ENCODE measurements around the gene MADCAM1.

The MADCAM1 gene

DNA sequence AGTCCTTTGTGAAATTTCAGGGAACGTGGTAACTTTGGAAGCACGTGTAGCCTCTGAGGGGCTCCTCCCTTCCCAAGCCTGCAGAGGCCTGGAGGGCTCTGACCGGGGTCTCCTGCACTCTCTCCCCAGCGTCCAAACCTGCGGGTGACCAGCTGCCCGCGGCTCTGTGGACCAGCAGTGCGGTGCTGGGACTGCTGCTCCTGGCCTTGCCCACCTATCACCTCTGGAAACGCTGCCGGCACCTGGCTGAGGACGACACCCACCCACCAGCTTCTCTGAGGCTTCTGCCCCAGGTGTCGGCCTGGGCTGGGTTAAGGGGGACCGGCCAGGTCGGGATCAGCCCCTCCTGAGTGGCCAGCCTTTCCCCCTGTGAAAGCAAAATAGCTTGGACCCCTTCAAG is 8.3 kb downstream of the MADCAM1 start:
- peaks cover 45% of the 10 kb centered on the region for H3K27me3 ChIP-seq (replicated peaks; ENCODE audit: insufficient read depth, low read length)
- no peaks in the 10 kb centered on the region for H3K9me3 ChIP-seq (replicated peaks; ENCODE audit: insufficient read depth, low read length)
- H3K4me1 ChIP-seq (ENCODE audit: low read length) = peaks cover 7% of the 10 kb centered on the region; the same call in 1 of the 2 replicates
- H3K9me2 ChIP-seq (replicated peaks; ENCODE audit: insufficient read depth, low read length) = no peaks in the 10 kb centered on the region
- no peak overlapping the region for H3K27ac ChIP-seq (ENCODE audit: low read length)
- DNase-seq = no peak
- no peaks in the 10 kb centered on the region for H3K36me3 ChIP-seq (replicated peaks; ENCODE audit: insufficient read depth, low read length)
- no peak for TF ChIP-seq EZH2 (optimal IDR thresholded peaks at IDR 0.05; ENCODE audit: low read depth, low read length)
- H3K4me3 ChIP-seq (ENCODE audit: low read length) = no peak overlapping the region
- no peak overlapping the region for H2AFZ ChIP-seq (ENCODE audit: low read length)
- no peaks in the 10 kb centered on the region; the same call in 1 of the 2 replicates for H3F3A ChIP-seq (ENCODE audit: insufficient read depth, low read length)
- peaks cover 14% of the 10 kb centered on the region for H3K79me2 ChIP-seq (ENCODE audit: low read length)
- H3K9ac ChIP-seq (ENCODE audit: low read length) = no peak overlapping the region
- no peaks in the 10 kb centered on the region for H4K20me1 ChIP-seq (ENCODE audit: insufficient read depth, low read length)
- H3K4me2 ChIP-seq (ENCODE audit: low read depth, low read length) = no peak overlapping the region

DNA sequence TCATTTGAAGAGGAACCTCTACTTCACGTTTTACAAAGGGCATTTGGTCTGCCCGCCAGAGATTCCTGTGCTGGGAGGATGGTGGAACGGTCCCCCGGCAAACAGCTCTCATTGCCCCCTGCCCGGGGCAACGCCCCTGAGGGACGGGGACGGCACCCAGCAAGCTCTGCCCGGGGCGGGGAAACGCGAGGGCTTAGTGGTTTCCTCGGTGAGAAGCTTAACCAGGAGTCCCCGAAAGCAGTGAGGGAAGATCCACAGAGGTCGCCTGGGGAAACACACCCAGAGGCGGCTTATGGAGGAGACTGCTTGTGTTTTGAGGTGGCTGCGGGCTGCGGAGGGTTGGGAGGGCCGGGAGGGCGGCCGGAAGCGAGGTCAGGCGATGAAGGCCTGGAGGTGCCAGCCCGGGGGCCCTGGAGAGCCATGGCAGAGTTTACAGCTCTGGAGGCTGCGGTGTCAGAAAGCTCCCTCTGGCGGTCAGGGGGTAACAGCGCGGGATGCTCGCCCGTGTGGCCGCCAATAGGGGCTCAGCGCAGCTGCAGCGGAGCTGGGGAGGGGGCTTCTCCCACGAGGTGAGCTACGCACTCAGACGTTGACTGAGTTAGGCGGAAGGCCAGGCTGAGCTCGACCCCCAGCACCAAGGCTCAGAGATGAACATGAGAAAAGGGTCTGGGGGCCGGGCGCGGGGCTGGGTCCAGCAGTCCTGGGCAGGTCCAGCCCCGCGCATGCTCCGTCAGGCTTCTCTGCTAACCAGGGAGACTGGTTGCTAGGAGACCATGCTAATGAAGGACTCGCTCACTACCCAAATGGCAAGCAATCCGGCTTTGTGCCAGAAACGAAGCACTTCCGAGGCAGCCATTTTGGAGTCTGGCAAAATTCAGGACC is 10.4 kb downstream of the MADCAM1 start:
- Histone ChIP-seq H3K27ac (ENCODE audit: low read length) (peak overlapping the region; percentile 89), H3K36me3 (replicated peaks; ENCODE audit: insufficient read depth, low read length) (no peaks in the 10 kb centered on the region), H4K20me1 (ENCODE audit: insufficient read depth, low read length) (no peaks in the 10 kb centered on the region), H3K79me2 (ENCODE audit: low read length) (peaks cover 14% of the 10 kb centered on the region), H3K9me2 (replicated peaks; ENCODE audit: insufficient read depth, low read length) (no peaks in the 10 kb centered on the region), H2AFZ (ENCODE audit: low read length) (peak overlapping the region; percentile 92), H3K4me1 (ENCODE audit: low read length) (peaks cover 14% of the 10 kb centered on the region; the same call in 1 of the 2 replicates), H3K9me3 (replicated peaks; ENCODE audit: insufficient read depth, low read length) (no peaks in the 10 kb centered on the region), H3K9ac (ENCODE audit: low read length) (peak overlapping the region; percentile 95), H3K4me3 (ENCODE audit: low read length) (peak overlapping the region; percentile 95), H3K27me3 (replicated peaks; ENCODE audit: insufficient read depth, low read length) (peaks cover 29% of the 10 kb centered on the region), H3F3A (ENCODE audit: insufficient read depth, low read length) (peaks cover 14% of the 10 kb centered on the region), H3K4me2 (ENCODE audit: low read depth, low read length) (peak overlapping the region; percentile 94)
- peak; percentile 100 for DNase-seq
- no peak for TF ChIP-seq EZH2 (optimal IDR thresholded peaks at IDR 0.05; ENCODE audit: low read depth, low read length)
- TF ChIP-seq, protein P1, sequence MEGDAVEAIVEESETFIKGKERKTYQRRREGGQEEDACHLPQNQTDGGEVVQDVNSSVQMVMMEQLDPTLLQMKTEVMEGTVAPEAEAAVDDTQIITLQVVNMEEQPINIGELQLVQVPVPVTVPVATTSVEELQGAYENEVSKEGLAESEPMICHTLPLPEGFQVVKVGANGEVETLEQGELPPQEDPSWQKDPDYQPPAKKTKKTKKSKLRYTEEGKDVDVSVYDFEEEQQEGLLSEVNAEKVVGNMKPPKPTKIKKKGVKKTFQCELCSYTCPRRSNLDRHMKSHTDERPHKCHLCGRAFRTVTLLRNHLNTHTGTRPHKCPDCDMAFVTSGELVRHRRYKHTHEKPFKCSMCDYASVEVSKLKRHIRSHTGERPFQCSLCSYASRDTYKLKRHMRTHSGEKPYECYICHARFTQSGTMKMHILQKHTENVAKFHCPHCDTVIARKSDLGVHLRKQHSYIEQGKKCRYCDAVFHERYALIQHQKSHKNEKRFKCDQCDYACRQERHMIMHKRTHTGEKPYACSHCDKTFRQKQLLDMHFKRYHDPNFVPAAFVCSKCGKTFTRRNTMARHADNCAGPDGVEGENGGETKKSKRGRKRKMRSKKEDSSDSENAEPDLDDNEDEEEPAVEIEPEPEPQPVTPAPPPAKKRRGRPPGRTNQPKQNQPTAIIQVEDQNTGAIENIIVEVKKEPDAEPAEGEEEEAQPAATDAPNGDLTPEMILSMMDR (IDR thresholded peaks at IDR 0.05; ENCODE audit: low read length) = peak; percentile 99

DNA sequence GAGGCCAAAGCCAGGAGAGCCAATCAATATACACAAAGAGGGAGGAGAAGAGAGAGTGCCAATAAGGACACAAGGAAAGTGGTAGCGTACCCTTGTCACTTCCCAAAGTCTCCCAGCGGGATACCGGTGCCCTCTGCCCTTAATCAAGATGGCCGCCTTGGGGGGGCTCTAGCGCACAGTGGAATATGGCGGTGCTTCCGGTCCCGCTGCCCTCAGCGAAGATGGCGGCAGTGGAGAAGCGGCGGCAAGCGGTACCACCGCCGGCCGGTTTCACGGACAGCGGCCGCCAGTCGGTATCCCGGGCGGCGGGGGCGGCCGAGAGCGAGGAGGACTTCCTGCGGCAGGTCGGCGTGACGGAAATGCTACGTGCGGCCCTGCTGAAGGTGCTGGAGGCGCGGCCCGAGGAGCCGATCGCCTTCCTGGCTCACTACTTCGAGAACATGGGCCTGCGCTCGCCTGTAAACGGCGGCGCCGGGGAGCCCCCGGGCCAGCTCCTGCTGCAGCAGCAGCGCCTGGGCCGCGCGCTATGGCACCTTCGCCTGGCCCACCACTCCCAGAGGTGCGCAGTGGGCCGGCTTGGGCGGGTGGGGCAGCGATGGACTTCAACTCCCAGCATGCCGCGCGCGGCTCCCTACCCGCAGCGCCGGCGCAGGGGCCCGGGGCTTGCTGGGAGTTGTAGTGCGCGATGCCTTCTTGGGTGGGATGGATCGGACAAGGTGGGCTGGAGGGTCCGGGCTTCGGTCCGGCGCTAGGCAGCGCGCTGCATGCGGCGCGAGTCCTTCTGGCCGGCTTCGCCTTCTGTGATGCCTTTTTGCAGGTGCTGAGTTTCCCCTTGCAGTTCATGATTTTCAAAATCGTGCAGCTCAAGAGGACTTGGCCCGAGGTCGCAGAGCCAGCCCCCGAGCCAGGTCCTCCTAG is 11.3 kb downstream of the MADCAM1 start, which contains the start of gene TPGS1:
TPGS1 (plus strand) TSS at position 212 of the 918 bp plus-strand sequence; CDS start at position 222, 10 bp downstream.
- Histone ChIP-seq H2AFZ (ENCODE audit: low read length) (peak within 1 kb of the TSS; percentile 92), H3K4me3 (ENCODE audit: low read length) (peak within 1 kb of the TSS; percentile 95), H3K79me2 (ENCODE audit: low read length) (peaks cover 14% of the 10 kb centered on the region), H3K9ac (ENCODE audit: low read length) (peak within 1 kb of the TSS; percentile 95), H3K4me1 (ENCODE audit: low read length) (peaks cover 14% of the 10 kb centered on the region; the same call in 1 of the 2 replicates), H3K9me3 (replicated peaks; ENCODE audit: insufficient read depth, low read length) (no peaks in the 10 kb centered on the region), H3K27me3 (replicated peaks; ENCODE audit: insufficient read depth, low read length) (peaks cover 21% of the 10 kb centered on the region), H4K20me1 (ENCODE audit: insufficient read depth, low read length) (no peaks in the 10 kb centered on the region), H3F3A (ENCODE audit: insufficient read depth, low read length) (peaks cover 15% of the 10 kb centered on the region), H3K36me3 (replicated peaks; ENCODE audit: insufficient read depth, low read length) (no peaks in the 10 kb centered on the region), H3K27ac (ENCODE audit: low read length) (peak within 1 kb of the TSS; percentile 89), H3K4me2 (ENCODE audit: low read depth, low read length) (peak within 1 kb of the TSS; percentile 94), H3K9me2 (replicated peaks; ENCODE audit: insufficient read depth, low read length) (no peaks in the 10 kb centered on the region)
- TF ChIP-seq, protein P1 (IDR thresholded peaks at IDR 0.05; ENCODE audit: low read length) = no peak
- TF ChIP-seq EZH2phosphoT487 (IDR thresholded peaks at IDR 0.05; ENCODE audit: low read length) (no peak), EZH2 (optimal IDR thresholded peaks at IDR 0.05; ENCODE audit: low read depth, low read length) (no peak)
- peak; percentile 88 for DNase-seq
